Astrocyte (in vitro differentiated cells and primary cell): ENCODE results near the gene APMAP.

Experiments
- EZH2 ChIP-seq: IDR thresholded peaks from 2 replicates; pipeline ENCODE4 v1.6.1; 2012; ENCODE audit warnings: mild to moderate bottlenecking, low read length, inconsistent platforms; ENCODE audit not compliant: insufficient read depth
- TF ChIP-seq, protein P1 (sequence below): IDR thresholded peaks from 2 replicates; pipeline ENCODE4 v1.5.1; 2011; ENCODE audit warnings: low read depth, mild to moderate bottlenecking, inconsistent platforms, low read length, moderate library complexity; ENCODE audit not compliant: insufficient read depth

DNA sequence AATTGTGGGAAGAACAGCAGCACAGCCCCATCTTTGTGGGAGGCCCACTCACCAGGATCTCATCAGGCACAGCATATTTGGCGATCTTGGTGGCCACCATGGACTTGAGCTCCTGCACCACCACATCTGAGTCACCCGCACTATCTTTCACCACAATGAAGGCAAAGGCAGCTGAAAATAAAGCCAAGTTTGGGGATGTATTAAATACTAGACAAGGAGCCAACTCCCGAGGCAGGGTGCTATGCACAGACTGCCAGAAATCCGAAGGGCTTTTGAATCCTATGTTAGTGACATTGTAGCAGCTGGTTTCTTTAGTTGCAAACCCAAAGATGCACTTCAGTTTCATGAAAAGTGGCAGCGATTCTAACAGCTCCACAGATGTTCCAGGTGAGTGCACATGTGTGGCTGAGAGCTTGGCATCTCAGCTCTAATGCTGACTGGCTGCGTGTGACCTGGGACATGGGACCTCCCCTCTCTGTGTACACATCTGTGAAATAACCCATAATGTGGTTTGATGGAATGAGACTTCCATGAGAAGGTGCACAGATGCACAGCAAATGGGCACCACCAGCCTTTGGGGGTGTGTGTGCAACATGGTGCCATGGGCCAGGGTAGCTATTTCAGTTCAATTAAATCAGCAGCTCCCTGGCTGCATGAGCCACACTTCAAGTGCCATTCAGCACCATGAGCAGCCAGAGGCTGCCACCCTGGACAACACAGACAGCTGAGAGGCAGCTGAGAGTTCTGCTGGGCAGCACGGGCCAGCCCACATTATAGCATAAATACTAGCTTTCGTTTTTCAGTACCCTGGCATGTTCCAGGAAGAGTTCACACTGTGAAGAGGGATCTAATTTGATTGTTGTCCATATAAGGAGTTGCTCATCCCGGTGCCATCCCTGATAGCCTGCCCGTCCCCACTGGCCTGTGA lies 16.9 kb upstream of the APMAP start:
- TF ChIP-seq, protein P1, sequence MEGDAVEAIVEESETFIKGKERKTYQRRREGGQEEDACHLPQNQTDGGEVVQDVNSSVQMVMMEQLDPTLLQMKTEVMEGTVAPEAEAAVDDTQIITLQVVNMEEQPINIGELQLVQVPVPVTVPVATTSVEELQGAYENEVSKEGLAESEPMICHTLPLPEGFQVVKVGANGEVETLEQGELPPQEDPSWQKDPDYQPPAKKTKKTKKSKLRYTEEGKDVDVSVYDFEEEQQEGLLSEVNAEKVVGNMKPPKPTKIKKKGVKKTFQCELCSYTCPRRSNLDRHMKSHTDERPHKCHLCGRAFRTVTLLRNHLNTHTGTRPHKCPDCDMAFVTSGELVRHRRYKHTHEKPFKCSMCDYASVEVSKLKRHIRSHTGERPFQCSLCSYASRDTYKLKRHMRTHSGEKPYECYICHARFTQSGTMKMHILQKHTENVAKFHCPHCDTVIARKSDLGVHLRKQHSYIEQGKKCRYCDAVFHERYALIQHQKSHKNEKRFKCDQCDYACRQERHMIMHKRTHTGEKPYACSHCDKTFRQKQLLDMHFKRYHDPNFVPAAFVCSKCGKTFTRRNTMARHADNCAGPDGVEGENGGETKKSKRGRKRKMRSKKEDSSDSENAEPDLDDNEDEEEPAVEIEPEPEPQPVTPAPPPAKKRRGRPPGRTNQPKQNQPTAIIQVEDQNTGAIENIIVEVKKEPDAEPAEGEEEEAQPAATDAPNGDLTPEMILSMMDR: no peak
- no peak for TF ChIP-seq EZH2
